GM21619 (cell line): ENCODE measurements around the gene MCC.
"Not testable (repeated sequence)": the region's sequence is repeated elsewhere in the genome, so short reads cannot be mapped to it uniquely, and the experiment has no call there.

Experiments
- ATAC-seq: cut with Tn5 transposase; IDR thresholded peaks from one replicate; pipeline ENCODE4 v1.9.1; 2021; ENCODE audit not compliant: unreplicated experiment

Gene MCC

DNA sequence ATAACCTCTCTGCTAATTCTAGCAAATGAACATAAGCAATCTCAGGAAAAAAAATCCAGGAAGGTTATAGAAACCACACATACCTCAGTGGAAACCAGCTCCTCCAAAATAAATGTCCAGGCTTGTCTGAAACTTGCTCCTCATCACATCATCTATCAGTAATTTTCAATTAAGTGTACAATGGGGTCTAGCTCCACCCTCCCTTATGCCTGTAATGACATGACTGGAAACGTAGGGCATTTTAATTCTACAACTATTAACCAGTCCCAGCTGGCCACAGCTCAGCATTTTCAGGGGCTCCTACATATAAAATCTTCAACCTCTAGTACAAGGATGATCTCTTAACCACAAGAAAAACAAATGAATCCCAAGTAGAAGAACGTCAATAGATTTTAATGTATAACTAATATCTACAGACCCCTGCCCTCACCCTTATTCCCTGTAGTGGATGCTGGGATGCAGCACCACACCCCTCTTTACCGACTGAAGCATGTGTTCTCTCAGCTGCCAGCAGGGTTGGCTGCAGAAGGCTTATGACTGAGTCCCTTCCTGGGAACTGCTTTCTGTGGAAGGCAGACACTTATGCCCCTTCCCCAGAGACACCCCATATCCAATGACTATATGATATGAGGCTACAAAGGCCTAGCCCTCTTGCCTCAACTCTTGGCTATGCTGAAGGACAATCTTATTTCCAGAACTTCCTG lies 60.2 kb downstream of the MCC start:
- no peak for ATAC-seq

DNA sequence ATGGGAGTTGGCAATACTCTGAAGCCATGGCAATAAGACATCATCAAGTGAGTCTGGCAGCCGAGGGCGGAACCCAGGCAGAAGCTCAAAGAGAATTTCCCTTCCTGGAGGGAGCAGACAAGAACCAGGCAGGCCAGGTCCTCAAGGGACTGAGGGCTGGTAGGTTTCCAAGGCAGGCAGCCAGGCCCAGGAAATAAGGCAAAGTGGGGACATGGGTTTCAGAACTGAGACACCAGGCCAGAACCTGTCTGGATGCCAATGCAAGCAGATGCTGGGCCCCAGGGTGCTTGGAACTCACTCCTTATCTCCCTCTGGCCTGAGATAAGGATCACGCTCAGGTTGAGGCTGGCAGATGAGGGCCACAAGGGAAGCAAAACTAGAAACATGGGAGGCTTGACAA lies 62.3 kb downstream of the MCC start:
- no peak for ATAC-seq

DNA sequence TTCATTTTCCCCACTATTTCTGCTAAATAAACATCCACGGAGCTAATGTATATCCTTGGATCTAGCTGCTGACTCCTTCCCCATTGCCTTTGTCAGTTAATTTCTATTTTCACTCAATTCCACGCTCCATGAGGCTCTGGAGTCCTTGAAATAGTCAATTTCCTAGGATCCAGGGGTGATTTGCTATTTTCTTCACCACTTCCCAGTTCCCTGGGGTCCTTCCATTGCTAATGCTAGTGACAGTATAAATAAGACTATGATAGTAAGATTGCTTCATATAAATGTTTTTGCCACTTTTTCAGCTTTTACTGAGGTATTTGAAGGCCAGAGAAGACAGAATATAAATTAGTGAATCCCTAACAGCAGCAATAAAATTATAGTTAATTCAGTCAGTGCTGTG lies 66.6 kb downstream of the MCC start:
- ATAC-seq: no peak

DNA sequence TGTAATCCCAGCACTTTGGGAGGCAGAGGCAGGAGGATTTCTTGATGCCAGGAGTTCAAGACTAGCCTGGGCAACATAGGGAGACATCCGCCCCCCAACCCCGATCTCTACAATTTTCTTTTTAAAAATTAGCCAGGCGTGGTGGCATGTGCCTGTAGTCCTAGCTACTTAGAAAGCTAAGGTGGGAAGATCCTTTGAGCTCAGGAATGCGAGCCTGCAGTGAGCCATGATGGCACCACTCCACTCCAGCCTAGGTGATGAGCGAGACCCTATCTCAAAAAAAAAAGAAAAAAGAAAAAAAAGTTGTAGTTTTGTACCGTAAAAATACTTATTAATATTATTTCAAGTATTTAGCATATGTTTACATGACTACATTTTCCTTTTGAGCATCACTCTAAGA lies 82.7 kb downstream of the MCC start:
- no peak for ATAC-seq

DNA sequence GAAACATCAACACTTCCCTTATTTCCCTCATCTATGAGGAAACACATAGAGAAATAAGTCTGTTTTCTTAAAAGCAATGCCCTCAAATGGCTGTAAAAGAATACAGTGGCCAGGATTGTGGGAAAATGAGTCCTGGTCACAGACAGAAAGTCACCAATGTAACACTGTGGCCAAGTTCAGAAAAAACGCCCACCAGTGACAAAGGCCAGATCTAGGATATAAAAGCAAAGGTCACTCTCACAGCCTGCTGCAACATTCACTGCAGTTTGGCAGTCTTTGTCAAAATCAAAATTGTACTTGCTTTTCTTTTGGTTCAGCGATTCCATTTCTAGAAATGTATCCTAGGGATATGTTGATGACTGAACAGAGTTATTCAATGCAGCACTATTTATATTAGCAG lies 84.0 kb downstream of the MCC start:
- no peak for ATAC-seq

DNA sequence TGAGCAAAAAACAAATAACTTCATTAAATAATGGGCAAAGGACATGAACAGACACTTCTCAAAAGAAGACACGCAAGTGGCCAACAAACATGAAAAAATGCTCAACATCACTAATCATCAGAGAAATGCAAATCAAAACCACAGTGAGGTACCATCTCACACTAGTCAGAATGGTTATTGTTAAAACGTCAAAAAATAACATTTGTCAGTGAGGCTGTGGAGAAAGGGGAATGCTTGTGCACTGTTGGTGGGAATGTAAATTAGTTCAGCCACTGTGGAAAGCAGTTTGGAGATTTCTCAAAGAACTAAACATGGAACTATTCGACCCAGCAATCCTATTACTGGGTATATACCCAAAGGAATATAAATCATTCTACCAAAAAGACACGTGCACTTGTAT lies 90.3 kb downstream of the MCC start:
- not testable (repeated sequence) for ATAC-seq

DNA sequence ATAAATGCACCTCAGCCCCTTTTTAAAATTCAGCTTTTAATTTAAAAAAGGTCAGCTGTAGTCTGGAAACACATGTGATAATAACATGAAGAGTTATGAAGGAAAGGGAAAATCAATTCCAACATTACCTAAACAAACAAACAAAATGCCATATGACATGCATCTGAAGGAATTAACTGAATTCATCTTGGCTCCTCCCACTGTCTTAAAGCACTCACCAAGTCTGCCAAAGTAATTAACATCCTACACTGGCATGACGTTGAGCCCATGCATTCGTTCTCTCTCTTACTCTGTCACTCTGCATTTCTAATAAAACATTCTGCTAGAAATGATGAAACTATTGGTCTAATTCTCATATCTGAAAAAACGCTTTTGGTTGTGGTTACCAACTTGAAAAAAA lies 91.2 kb downstream of the MCC start:
- ATAC-seq: no peak

DNA sequence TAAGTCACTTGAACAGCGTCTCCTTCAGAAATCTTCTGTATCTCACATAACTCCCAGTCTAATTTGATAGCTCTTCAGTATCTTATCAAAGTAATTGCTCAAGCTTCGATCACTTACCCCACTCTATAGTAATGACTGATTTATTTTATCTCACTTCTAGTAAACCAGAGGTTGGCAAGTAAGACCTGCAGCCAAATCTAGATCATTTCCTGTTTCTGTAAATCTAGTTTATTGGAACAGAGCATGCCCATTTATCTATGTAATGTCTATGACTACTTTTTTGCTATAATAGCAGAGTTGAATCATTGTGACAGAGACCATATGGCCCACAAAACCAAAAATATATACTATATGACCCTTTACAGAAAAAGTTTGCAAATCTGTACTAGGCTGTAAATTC lies 93.6 kb downstream of the MCC start:
- ATAC-seq: no peak

DNA sequence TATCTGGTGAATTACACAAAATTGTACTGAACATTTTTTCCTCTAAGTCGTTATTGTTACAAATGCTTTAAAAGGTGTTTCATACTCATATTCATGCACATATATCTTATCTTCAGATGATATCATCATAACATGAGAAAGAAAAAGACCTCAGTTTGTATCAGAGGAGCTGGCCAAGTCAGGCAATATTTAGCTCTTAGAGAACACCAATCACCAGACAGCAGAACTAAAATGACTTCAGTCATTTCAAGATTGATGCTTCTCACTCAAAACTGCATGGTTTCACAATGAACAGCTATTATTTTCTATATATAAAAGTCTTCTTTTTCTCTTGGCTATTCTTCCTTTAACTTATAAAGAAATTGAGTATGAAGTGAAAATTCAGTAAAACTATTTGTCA lies 98.0 kb downstream of the MCC start:
- ATAC-seq: no peak

DNA sequence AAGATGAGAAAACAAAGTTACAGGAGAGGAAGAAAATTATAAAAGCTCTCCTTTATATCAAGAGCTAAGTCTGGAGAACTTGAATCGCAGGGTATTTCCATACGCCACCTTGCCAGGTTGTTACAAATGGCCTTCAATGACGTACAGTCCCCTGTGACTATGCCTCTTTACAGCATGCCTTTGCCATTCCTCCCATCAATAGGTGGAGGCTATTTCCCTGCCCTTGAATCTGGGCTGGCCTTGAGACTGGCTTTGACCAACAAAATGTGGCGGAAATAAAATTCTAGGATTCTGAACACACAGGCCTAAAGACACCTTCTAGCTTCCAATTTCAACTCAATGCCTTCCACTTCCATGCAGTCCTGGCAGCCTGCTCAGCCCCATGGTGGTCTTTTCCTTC lies 99.1 kb downstream of the MCC start:
- ATAC-seq: no peak

DNA sequence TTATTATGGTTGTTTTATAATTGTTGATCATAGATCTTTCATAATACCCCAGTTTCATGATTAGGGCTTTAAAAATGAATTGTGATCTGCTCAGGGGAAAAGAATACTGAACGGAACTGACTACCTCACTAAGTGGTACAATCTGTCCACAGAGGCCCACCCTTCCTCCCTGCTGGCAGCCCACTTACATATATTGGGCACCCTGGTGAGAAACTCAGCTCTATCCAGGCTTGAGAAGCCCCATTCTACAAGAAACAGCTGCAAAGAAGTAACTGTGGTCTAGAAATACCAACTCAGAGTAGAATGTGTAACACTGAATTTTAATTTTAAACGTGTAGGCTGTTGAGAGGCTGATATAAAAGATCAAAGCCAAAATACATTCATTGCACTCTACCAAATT lies 100.4 kb downstream of the MCC start:
- no peak for ATAC-seq

DNA sequence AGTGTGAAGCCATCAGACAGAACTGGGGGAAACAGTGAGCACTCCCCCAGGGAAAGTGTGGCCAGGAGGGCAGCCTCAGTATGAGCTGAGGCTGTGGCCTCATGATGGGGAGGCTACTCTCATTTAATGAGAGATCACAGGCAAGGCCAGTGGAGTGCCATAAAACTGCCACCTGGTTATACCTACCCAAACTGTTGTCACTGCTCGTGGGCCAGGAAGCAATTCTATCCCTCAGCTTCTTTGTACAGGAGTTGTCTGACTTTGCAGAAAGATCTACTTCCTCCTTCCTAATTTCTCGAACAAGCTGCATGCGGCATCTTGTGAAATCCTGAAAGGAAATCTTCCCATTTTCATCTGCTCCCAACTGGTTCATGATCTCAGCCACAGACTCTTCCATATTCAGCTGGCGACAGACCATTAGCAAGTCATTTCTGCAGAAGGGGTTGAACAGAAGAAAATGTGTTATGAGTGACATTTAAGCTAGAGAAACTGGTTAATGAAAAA lies 103.4 kb downstream of the MCC start:
- no peak for ATAC-seq

DNA sequence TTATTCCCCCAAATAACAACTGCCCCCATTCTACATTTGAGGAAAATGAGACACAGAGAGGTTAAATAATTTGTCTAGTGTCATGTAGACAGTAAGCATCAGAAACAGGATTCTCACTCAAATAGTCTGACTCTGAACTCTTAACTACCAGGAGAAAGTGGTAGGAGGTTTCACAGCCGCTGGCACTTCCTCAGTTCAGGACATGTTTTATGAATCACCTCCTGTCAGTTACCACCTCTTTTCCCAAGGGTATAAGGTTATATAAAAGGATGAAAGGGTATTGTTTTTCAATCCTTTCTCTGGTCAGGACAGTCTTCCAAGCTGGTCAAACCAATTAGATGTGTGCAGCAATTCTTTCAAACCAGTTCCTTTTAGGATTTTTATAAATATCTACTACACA lies 105.5 kb downstream of the MCC start:
- ATAC-seq: no peak

DNA sequence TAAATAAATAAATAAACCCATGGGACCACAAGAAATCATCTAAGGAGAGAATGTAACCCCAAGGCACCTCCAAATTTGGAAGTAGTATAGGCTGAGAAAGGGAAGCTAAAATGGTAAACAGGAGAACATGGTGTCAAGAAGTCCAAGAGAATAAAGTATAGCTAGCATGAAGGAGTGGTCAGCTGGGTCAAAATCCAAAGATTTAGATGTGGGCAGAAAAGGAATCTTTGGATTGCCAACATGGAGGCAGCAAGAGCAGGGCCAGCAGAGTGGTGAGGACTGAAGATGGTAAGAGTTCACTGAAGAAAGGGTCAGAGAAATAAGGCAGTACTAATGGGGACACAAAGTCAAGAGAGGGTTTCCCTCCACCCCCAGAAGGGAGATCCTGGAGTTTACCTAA lies 106.5 kb downstream of the MCC start:
- ATAC-seq: no peak

DNA sequence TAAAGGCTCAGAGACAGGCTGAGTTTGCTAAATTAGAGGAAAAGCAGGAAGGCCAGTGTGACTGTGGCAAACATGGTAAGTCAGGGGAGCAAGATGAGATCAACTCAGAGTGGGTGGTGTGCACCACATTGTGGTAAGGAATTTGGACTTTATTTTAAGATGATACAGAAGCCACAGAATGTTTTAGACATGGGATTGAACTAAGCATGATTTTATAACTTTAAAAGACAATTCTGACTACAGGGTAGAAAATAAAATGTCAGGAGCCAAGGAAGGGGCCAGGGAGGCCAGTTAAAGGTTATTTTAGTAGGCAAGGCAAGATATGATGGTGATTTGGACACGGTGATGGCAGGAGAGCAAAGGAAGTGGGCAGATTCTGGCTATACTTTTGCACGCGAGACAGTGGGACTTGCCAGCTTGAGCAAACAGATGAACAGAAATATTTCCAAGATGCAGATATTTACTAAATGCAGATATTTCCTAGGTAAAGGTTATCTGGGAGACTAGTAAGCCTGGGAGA lies 107.4 kb downstream of the MCC start:
- no peak for ATAC-seq

DNA sequence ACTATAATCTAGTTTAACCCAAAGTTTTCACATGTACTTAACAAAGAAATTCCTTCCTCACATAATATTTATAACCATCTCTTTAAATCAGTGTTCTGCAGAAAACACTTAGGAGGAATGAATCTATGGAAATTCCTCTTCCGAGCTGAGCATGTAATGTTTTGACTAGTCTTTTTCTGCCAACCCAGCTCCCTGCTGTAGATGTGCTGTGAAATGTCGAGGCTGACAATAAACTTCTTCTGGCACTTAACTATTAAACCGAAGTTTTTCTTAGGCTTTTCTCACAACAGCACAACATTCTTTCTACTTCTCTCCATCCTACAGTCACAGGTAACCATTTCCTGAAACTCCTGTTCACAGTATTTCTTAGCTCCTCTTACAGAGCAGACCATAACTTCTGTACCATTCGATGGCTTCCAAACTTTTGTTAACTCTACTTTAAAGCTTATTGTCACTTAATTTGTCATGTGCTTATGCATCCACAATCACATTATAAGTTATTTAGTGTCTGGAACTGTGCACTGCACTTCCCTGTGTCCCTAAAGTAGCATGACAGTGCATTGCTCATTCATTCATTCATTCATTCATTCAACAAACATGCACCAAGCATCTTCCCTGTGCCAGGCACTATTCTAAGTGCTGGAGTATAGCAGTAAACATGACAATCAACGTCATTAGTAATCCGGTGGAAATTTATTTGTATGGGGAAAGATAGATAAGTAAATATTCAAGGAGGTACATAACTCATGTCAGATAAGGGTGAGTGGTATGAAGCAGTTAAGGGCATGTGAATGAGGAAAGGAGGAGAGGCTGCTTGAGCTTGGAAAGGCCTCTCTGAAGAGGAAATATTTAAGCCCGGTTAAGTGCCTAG lies 108.1 kb downstream of the MCC start:
- ATAC-seq: no peak

DNA sequence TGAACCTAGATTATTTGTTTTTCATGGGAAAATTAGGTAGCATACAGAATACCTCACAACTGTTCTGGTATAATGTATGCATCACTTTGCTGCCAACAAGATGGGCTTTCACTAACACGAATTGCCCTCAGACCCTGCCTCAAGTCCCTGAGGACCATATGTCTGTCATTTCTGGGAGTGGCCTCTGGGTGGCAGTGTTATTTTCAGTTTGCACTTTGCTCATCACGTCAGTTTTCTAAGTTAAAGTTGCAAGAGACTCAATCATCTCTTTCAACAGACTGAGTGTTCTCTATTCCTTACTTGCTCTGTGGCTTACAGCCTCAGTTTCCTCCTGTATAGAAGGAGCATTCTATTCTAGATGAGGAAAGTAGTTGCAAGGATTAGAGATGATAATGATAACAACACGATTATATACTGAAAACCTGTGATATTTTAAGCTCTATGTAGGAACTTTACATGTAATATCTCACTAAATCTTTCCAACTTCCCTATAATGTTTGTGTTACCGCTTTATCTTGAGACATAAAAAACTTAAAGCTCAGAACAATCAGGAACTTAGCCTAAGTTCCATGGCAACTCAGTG lies 109.2 kb downstream of the MCC start:
- no peak for ATAC-seq

DNA sequence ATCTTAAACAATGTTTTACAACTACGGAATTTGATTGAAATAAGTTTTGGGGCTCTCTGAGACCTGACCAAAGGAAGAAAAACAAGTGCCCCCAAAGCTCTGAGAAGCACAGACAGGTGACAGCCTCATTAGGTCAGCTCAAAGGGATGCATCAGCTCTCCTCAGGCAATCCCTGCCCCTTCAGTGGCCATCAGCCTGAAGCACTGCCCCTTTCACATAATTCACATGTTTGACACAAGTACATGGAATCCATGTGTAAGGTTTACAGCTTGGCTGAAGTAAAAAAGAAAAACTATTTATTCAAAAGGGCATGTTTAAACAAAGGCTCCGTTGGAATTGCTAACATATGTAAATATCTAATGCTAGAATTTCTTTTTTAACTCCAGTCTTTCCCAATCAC lies 109.7 kb downstream of the MCC start:
- ATAC-seq: no peak

DNA sequence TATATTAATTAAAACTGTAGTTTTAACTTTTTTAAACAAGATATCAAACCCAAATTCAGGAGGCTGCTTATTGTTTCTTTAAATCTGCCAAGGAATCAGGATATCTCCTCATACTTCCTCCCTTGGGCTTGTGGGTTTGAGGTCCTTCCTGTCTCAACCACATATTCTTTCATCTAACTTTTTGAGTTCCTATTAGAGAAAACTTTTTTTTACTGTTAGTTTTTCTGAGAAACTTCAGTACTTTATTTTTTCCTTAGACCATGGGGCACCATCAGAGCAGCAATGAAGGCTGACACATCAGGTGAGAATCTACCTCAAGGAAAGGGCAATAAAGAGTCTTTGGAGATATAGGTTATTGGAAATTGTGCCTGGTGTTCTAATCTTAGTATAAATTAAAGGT lies 110.2 kb downstream of the MCC start:
- no peak for ATAC-seq

DNA sequence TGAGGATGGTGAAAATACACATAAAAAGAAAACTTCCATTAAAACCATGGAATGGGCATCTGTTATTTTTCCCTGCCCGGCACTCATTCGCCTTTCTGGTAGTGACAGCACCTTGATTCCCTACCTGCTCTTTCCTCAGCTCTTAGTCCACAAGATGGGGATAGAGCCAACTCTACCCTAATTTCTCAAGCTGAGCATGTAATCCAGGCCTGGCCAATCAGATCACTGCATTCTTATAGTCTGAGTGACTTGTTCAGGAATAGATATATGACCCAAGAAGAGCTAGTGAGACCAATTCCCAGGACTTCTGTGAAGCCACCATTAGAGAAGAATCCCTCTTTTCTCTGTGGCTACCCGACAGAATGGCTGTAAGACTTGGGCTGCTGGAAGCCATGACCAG lies 111.6 kb downstream of the MCC start:
- ATAC-seq: no peak

DNA sequence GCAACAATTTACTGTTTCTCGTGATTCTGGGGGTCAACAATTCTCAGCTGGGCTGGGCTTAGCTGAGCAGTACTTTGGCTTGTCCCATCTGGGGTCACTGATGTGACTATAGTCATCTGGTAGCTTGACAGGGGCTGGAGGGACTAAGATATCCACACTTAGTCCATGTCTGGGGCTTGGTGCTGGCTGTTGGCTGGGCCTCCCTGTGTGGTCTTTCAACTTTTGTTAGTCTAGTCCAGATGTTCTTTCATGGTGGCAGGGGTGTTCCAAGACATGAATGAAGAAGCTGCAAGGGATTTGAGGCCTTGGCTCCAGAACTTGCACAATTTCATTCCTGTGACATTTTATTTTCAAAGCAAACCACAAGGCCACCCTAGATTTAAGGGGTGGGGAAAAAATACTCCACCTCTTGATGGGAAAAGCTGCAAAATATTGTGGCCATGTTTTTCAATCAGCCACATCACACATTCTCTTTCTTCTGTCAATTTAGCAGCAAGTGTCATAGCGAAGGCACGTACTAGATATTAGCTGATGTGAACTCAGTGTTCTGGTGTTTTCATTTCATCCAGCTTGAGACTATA lies 112.7 kb downstream of the MCC start:
- no peak for ATAC-seq
